ENCODE results near the gene GPA33.

GRCh38 chr1:167051907-167052306 lies 38.3 kb downstream of the GPA33 start:
- TF ChIP-seq EZH2 (IDR thresholded peaks at IDR 0.05) = no peak
- TF ChIP-seq POLR2AphosphoS5 (IDR thresholded peaks at IDR 0.05; ENCODE audit: borderline replicate concordance, low read depth, low read length) = no peak
